Cardiac muscle cell (in vitro differentiated cells and primary cell): ENCODE measurements around the gene RHBG. TPM values are rescaled to one million over a fixed set of nuclear protein-coding genes. Genes with fewer than 3 reads are reported as not detected.
A peak's percentile ranks its signal among the peaks of the same experiment; 100 is the strongest.

Experiments used
- DNase-seq, 2 donors: peaks; one replicate each; pipeline versions ENCODE4 v3.0.0 to v3.0.0-alpha.2; 2010 to 2017; ENCODE audit warnings: low read depth in 1 of 2, low spot score in 1 of 2
- H3K27ac ChIP-seq: fragments of 200-600 bp; sonication (generic); 2 replicates; pipeline ENCODE4 v1.5.1; 2016
- H3K27me3 ChIP-seq: fragments of 200-600 bp; sonication (generic); 2 replicates; pipeline ENCODE4 v1.6.0; 2016; ENCODE audit warnings: control low read depth
- H3K36me3 ChIP-seq: fragments of 200-600 bp; sonication (generic); 2 replicates; pipeline ENCODE4 v1.5.1; 2016; ENCODE audit warnings: control low read depth
- H3K4me1 ChIP-seq: fragments of 200-600 bp; sonication (generic); 2 replicates; pipeline ENCODE4 v1.8.1; 2017; ENCODE audit warnings: low read depth, mild to moderate bottlenecking, mixed run types
- H3K4me3 ChIP-seq: fragments of 200-600 bp; sonication (generic); 2 replicates; pipeline ENCODE4 v1.5.1; 2016; ENCODE audit warnings: mild to moderate bottlenecking
- H3K9me3 ChIP-seq: fragments of 200-600 bp; sonication (generic); 2 replicates; pipeline ENCODE4 v1.5.1; 2017; ENCODE audit warnings: low read depth, mild to moderate bottlenecking, control low read depth
- polyA plus RNA-seq: library from polyadenylated mRNA; unstranded; fragments of >200 nt; fragmentation: Nextera tagmentation; extraction: Ambion mirVana; gene quantifications from 2 replicates; pipeline ENCODE4 v1.2.1, GENCODE V29; 2016
- total RNA-seq: library from RNA; depleted of rRNA; stranded (reverse); fragments of >200 nt; gene quantifications from 2 replicates; pipeline ENCODE4 v1.2.3, GENCODE V29; 2016
- TF ChIP-seq, protein P1 (sequence below): IDR thresholded peaks from 2 replicates; pipeline ENCODE4 v1.5.1; 2012; ENCODE audit warnings: low read depth, mild to moderate bottlenecking, low read length

RHBG gene
- total and polyA plus RNA-seq, 2 experiments from 2014 or later, result not detected

DNA sequence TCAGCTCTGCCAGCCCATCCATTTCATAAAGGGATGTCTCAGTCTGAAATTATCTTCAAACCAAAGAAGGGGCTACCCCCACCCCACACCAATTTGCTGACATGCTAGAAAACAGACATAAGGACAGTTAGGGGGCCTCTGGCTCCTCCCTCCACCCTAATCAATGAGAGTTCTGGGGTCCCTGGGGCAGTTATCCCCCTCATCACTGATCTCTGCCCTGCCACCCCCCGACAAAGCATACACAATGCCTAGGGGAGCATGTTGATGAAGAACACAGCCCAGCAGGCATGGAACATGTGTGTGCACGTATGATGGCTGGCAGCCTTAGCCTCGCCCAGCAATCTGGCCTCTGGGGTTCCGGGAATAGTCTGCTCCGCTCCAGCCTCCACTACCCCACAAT lies 58.9 kb downstream of the RHBG start:
- Histone ChIP-seq H3K9me3 (no peaks in the 10 kb centered on the region), H3K4me1 (peaks cover 37% of the 10 kb centered on the region), H3K4me3 (no peak overlapping the region), H3K27me3 (peaks cover 100% of the 10 kb centered on the region), H3K36me3 (no peaks in the 10 kb centered on the region), H3K27ac (no peak overlapping the region)
- TF ChIP-seq, protein P1, sequence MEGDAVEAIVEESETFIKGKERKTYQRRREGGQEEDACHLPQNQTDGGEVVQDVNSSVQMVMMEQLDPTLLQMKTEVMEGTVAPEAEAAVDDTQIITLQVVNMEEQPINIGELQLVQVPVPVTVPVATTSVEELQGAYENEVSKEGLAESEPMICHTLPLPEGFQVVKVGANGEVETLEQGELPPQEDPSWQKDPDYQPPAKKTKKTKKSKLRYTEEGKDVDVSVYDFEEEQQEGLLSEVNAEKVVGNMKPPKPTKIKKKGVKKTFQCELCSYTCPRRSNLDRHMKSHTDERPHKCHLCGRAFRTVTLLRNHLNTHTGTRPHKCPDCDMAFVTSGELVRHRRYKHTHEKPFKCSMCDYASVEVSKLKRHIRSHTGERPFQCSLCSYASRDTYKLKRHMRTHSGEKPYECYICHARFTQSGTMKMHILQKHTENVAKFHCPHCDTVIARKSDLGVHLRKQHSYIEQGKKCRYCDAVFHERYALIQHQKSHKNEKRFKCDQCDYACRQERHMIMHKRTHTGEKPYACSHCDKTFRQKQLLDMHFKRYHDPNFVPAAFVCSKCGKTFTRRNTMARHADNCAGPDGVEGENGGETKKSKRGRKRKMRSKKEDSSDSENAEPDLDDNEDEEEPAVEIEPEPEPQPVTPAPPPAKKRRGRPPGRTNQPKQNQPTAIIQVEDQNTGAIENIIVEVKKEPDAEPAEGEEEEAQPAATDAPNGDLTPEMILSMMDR, result no peak
- DNase-seq, result no peak

DNA sequence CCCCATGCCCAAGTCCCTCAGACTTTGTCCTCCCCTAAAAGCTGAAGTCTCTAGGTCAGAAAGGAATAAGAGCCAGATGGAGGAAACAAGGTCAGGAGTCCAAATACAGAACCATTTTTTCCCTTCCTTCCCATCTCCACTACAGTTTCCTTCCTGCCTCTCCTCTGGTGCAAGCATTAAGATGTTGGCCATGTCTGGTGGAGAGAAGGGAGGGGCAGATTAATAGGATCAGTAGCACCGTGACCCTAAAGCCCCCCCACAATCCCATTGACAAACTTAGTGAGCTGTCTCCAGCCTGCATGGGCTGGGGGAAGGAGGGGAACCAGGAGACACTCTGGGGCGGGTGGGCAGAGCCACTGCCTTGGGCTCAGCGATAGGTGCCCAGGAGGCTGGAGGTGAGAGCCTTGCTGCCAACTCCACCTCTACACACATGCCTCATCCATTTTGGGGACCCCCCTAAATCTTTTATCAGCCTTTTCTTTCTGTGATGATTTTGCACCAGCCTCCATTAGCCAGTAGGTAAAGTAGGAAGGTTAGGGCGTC lies 59.8 kb downstream of the RHBG start:
- no peaks in the 10 kb centered on the region for H3K9me3 ChIP-seq
- no peak overlapping the region for H3K27ac ChIP-seq
- no peaks in the 10 kb centered on the region for H3K36me3 ChIP-seq
- TF ChIP-seq, protein P1, result no peak
- no peak for DNase-seq
- peaks cover 100% of the 10 kb centered on the region for H3K27me3 ChIP-seq
- H3K4me3 ChIP-seq, result no peak overlapping the region
- H3K4me1 ChIP-seq, result peaks cover 36% of the 10 kb centered on the region

DNA sequence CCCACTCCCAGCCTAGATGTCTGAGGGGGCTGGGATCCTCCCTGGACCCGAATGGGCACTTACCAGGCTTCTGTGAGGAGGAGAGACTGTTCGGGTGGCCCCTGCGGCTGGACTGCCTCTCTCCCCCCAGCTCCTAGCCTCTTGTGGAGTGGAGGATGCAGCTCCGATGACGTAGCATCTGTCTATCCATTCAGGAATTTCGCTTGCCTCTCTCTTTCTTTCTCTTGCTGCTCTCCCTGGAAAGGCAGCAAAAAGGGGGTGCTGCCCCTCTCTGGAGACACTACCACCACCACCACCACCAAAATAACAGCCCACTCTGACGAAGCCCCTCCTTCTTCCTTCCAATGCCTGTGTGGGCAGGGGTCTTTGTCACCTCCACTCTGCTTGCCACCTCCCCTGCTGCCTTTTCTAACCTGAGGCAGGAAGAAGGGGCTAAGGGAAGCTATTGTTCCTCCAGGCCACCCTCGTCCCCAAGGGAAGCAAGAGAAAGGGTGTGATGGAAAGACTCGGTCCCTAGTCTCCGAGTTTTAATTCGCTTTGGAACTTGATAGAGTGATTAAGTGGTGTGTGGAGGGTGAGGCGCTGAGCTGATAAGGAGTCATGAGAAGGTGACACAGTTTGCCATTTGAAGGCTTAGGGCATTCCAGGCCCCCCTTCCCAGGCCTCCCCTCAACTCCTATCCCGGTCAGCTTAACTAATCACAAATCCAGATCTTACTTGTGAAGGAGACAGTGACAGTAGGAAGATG lies 60.5 kb downstream of the RHBG start:
- TF ChIP-seq, protein P1, result no peak
- H3K4me1 ChIP-seq, result peaks cover 34% of the 10 kb centered on the region
- no peaks in the 10 kb centered on the region for H3K36me3 ChIP-seq
- no peak for DNase-seq
- no peak overlapping the region for H3K4me3 ChIP-seq
- H3K9me3 ChIP-seq, result no peaks in the 10 kb centered on the region
- H3K27ac ChIP-seq, result no peak overlapping the region
- peaks cover 100% of the 10 kb centered on the region for H3K27me3 ChIP-seq

DNA sequence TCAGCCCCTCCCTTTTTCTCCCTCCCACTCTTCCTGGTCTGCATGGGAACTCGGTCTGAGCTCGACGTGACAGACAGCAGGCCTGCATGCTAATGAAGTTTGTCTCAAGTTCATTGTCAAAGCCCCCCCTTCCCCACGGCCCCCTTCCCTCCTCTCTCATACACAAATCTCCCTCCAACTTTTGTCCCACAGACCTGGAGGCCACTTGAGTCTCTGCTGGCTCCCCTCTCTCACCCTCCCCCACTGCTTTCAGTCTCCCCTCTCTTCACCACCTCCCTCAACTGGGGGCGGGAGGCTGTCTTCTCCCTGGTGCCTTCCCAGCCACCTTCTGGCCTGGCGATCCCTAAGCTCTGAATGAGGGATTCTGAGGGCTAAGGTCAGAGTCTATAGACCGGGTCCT lies 61.3 kb downstream of the RHBG start:
- TF ChIP-seq, protein P1, result no peak
- peaks cover 100% of the 10 kb centered on the region for H3K27me3 ChIP-seq
- peak in 1 of 2 donors; percentile 46 for DNase-seq
- H3K36me3 ChIP-seq, result no peaks in the 10 kb centered on the region
- H3K4me3 ChIP-seq, result no peak overlapping the region
- H3K9me3 ChIP-seq, result no peaks in the 10 kb centered on the region
- H3K4me1 ChIP-seq, result peaks cover 34% of the 10 kb centered on the region
- H3K27ac ChIP-seq, result no peak overlapping the region

DNA sequence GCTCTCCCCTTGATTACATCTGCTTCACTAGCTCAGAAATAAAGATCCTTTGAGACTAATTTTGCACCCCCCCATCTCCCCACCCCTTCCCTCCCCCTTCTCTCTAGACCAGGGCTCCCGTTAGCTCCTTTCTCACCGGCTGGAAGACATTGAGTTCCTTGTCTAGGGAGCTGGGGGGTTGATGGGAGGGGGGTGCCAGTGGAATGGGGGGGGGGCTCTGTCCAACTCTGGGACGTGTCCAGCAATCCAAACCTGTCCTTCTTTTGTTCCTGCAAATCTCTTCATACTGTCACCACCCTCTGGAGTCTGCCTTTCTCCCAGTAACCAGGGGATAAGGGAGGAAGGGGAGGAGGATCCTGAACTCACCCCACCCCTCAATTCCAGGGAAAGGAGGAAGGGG lies 61.9 kb downstream of the RHBG start:
- H3K27ac ChIP-seq, result no peak overlapping the region
- TF ChIP-seq, protein P1, result no peak
- DNase-seq, result no peak
- no peaks in the 10 kb centered on the region for H3K36me3 ChIP-seq
- H3K4me1 ChIP-seq, result peaks cover 40% of the 10 kb centered on the region
- H3K4me3 ChIP-seq, result no peak overlapping the region
- no peaks in the 10 kb centered on the region for H3K9me3 ChIP-seq
- H3K27me3 ChIP-seq, result peaks cover 100% of the 10 kb centered on the region
